IPS-NIHi7 (cell line): Measurements from ENCODE around the gene SLC22A3.

Experiments
- DNase-seq: peaks from one replicate; pipeline ENCODE4 v3.0.0; 2012; ENCODE audit warnings: mixed read lengths; ENCODE audit errors: extremely low spot score

SLC22A3 gene

GRCh38 chr6:160412993-160413392, 64.8 kb downstream of the SLC22A3 start:
- DNase-seq, result no peak

DNA sequence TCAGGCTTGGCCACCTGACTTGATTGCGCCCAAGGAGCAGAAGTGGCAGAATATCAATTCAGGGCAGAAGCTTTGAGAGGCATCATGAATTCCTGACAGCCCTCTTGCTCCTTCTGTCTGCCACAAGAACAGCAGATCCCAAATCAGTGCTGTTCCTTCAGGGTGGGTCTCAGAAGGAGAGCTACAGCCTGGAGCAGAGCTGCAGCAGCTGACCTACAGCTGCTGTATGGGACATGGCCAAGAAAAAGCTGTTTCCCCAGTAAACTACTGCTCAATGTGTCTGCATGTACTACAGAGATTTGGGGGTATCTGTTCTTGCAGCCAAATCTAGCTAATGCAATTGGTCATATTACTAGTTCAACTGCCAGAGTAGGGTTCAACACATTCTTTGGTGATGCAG, 69.0 kb downstream of the SLC22A3 start:
- DNase-seq, result no peak

DNA sequence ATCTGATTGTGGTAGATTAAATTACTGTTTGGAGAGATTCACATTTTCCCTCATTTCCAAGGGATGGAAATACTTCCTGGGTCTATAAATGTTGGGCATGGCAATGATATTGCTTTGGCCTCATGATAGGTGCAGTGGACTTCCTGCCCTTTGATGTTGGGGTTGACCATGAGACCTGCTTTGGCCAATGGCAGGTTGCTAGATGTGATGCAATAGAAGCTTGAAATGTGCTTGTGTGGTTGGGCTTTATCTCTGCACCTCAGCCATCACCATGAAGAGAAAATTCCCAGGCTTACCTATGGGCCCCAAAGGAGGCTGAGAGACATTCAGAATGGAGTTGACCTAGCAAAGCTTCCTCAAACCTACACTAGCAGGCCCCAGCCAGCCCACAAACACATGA, 69.4 kb downstream of the SLC22A3 start:
- no peak for DNase-seq

DNA sequence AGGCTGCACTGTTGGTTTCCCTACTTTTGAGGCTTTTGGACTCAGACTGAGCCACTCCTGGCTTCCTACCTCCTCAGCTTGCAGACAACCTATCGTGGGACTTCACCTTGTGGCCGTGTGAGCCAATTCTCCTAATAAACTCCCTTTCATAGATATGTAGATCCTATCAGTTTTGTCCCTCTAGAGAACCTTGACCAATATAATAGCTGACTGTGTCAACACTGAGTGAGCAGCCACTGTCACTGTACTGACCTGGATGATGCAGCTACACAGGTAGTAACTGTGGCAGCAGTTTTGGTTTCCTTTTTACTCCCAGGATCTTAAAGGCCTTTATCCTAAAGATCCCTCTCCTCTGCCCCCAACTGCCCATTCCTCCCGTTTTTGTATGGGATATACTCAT, 70.2 kb downstream of the SLC22A3 start:
- DNase-seq, result no peak

- DNase-seq, result no peak
Observed at GRCh38 chr6:160419488-160419887, 71.3 kb downstream of the SLC22A3 start.

DNA sequence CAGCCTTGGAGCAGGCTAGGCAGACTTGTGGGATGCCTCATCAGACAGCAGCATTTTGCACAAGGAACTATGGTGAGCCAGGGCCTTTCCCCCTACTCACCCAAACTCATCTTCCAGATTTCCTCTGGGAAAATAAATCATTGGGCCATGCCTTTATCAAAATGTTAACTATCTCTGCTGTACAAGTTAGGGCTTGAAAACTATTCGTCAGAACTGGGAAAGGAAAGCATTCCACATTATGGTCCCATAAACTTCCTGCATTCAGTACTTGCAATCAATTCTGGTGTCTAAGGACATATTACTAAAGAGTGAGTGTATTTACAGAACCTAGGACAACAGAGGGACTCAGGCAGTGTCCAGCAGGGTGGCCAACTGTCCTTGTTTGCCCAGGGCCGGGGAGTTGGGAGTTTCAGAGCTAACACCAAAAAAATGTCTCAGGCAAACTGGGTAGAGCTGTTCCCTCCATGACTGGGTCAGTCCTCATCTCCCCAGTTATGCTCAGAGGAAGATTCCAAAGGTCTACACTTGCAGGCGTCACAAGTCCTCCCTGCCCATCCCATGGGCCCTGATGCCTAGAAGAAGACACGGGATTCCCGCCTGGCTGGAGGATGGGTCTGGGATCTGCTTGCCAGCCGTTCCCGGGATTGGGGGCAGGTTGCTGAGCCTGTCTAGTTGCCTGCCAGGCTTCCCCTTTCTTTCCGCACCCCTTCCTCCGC, 72.2 kb downstream of the SLC22A3 start:
- DNase-seq, result no peak

GRCh38 chr6:160420969-160421556, 72.9 kb downstream of the SLC22A3 start:
- no peak for DNase-seq

DNA sequence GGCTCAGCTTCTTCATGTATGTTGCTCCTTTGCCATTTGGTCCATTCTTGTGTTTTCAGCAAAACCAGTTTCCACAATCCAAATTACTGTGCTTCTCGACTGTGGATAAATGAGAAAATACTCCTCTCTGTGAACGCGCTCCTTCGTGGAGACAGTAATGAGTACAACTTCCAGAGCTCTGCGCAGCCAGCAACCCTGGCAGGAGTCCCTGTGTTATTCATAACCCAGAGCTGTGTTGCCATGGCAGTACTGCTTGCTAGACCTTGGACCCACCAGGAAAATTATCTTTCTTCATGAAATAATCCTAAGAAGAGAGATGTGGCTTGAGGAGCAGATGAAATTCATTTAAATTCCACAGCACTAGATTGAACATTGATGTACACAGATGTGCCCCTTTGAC, 73.7 kb downstream of the SLC22A3 start:
- no peak for DNase-seq

- no peak for DNase-seq
Observed at GRCh38 chr6:160424256-160424655, 76.1 kb downstream of the SLC22A3 start.

DNA sequence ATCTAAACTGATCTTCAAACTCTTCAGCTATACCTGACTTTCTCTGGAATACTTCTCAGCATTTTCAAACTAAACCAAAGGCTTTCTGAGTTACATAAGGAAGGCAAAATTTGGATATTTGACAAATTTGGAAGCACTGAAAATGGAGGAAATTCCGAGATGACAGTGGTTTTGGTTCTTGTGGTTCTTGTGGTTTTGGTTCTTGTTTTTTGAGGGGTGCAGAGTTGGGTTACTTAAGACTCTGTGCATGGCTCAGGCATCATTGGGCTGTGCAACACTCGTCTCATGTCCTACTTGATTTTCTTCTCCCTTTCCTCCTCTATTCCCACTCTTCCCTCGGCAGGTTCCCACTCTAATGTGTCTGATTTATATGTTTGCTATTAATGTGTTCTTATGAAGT, 78.0 kb downstream of the SLC22A3 start:
- DNase-seq, result no peak

- no peak for DNase-seq
Observed at GRCh38 chr6:160427312-160428068, 79.3 kb downstream of the SLC22A3 start.

DNA sequence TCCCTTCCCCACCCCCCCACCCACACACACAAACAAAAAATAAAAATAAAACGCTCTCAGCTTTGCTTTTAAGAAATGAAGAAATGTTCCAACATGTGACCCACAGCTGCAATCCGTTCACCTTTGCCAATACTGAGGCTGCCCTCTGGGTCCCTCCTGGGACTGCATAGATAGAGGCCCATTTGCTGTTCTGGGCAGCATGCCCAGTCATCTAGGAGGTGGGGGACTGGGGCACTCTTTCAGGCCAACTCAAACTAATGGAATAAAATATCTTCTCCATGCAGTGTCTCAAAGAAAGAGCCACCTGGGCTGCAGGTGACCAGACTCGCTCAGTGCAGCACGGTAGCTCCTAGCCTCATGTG, 79.9 kb downstream of the SLC22A3 start:
- DNase-seq, result no peak

DNA sequence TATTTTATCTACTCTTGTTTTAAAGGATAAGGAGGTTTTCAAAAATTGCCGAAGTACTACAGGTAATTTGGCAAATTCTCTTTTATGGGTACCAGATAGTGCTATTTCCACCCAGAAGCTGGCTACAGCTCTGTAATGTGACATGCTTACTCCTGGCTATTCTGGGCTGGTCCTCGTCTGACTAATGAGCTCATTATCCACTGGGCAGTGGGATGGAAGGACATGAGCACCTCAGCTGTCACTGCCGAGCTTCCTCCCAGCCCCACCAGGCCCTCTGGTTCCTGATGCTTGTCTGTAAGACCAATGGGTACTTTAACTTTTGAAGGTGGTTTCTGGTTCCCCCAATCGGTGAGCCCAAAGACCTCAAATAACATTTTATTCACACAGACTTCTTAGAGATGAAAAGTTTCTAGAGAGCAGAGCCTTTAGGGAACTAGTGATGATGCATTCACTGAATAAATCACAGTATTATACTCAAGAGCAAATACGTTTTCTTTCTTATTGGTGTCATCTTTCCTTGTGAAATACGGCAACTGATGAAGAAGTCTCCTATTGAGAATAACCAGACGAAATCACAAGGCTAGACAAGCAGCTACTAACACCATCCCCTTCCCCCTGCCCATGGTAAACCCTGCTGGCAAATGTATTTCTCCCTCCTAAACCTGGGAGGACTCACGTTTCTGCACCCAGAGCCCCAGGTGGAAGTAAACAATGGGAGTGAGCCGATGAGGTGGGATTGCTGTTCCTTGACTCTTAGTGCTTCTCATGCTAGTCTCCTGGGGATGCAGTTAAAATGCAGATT, 80.8 kb downstream of the SLC22A3 start:
- peak; percentile 62 for DNase-seq

DNA sequence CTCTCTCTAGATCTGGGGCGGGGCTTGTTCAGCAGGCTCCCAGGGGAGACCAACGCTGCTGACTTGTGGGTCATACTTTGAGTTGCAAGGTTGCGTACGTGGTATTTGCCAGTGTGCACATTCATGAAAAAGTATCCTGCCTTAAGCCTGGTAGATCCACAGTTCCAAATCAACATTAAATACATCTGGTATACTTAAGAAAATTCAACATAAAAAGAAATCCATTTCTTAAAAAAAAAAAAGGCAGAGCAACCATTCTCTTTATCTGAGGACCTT, 81.4 kb downstream of the SLC22A3 start:
- DNase-seq, result no peak

DNA sequence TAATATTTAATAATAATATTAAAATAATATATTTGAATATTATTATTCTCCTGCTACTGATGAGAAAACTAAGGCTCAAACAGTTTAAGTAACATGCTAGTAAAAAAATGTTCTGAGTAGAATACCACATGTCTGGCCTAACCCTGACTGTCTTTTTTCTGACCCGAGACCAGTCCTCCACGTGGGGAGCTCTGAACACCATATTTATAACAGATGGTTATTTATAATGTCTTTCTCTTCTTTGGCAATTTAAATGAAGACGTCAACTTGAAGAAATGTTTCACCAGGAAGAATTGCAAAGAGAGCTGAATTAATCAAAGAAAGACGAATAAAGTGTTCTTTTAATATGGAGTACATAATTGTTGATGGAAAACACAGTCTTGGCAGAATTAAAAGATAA, 82.0 kb downstream of the SLC22A3 start:
- no peak for DNase-seq

GRCh38 chr6:160430751-160431150, 82.6 kb downstream of the SLC22A3 start:
- DNase-seq, result no peak

DNA sequence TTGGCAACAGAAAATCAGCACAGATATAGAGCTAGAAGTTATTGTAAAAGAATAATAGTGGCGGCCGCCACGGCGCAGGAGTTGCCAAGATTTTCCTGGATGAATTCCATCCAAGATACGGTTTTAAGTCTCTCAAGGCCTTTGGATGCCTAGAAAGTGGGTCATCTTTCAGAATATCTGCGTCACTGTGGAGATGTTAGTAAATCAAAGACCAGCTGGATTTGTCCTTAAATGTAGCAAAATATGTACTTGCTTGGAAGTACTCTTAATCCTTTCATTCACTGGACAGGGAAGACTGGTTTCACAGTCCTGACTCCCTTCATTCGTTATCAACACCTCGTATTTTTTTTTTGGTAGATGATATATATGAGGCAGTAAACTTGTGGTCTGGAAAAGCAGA, 83.0 kb downstream of the SLC22A3 start:
- no peak for DNase-seq

DNA sequence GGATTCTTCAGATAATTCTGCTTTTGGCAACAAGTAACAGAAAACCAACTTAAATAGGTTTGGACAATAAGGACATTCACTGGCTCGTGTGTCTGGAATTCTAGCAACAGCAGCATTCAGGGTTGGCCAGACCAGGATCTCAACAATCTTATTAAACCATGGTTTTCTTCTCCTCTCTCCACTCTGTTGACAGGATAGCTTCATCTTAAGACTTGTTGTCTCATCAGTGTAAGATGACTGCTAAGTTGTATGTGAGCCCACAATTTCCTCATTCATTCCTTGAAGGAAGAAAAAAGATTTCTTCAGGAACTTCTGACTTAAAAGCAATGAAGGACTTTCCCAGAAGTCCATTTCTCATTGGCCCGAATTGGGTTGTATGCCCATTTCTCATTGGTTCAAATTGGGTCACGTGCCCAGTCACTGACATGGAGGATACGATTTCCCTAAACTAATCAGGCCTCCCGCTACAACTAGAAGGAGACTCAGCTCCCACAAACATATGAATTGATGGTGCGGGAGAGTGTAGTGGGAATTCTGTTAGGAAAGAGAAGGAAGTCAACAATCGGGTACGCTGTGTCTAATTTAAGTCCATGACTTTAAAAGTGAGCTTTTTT, 83.7 kb downstream of the SLC22A3 start:
- no peak for DNase-seq

GRCh38 chr6:160435935-160436334, 87.8 kb downstream of the SLC22A3 start:
- DNase-seq, result no peak

DNA sequence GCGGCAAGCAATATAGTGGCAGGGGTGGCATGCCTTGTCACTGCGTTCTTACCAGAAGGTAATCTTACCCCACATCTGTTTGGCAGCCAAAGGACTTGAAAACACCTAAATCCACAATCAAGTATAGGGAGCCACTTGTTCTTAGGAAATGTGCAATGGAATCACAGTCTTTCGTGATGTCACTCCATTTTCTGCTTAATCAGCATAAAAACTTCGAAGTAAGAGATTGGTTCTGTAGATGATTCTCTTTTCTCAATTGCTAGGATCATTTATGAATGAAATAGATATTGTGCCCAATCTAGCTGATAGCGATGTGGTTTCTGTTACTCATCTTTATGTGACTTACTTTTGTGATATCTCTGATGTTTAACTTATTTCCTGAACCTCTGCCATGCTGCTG, 89.0 kb downstream of the SLC22A3 start:
- DNase-seq, result no peak

GRCh38 chr6:160437775-160438174, 89.6 kb downstream of the SLC22A3 start:
- no peak for DNase-seq

DNA sequence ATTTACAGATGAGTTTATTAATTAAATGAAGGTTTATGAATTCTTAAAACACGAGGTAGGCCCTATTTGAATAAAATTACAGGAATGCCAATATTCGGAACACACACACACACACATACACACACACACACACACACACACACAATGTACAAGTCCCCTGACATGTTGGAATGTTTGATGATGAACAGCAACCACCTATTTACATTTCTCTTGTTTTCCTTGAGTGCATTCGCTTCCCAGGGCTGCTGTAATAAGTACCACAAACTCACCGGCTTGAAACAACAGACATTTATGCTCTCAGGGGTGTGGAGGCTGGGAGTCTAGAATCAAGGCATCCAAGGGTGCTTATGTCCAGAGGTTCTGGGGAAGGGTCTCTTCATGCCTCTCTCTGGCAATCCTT, 90.3 kb downstream of the SLC22A3 start:
- DNase-seq, result no peak
